Left lung (tissue), 14 donors: Measurements from ENCODE around the gene UBE2O. TPM values are rescaled to one million over a fixed set of nuclear protein-coding genes. Genes with fewer than 3 reads are reported as not detected.

ENCODE experiments used
- ATAC-seq: fragments of 200-7000 bp; cut with Tn5 transposase; one replicate; pipeline ENCODE4 v1.9.1; 2020; ENCODE audit warnings: moderate library complexity
- DNase-seq, 4 donors: peaks; one replicate each; pipeline ENCODE4 v3.0.0-alpha.2; 2013 to 2020
- H3K27ac ChIP-seq, 2 donors: fragments of 200-600 bp; sonication (generic) in 1 of 2; one replicate each; pipeline versions ENCODE4 v1.5.0 to v1.8.0; 2020 to 2021
- H3K27me3 ChIP-seq, 2 donors: fragments of 200-600 bp; sonication (generic) in 1 of 2; one replicate each; pipeline versions ENCODE4 v1.5.0 to v1.8.0; 2020 to 2021
- H3K36me3 ChIP-seq, 2 donors: fragments of 200-600 bp; sonication (generic) in 1 of 2; one replicate each; pipeline versions ENCODE4 v1.5.0 to v1.8.0; 2020 to 2021
- H3K4me1 ChIP-seq, 2 donors: fragments of 200-600 bp; one replicate each; pipeline ENCODE4 v1.8.0; 2021
- H3K4me3 ChIP-seq, 2 donors: fragments of 200-600 bp; sonication (generic) in 1 of 2; one replicate each; pipeline versions ENCODE4 v1.5.0 to v1.8.0; 2020 to 2021; ENCODE audit warnings: mild to moderate bottlenecking in 1 of 2
- H3K9me3 ChIP-seq, 2 donors: fragments of 200-600 bp; sonication (generic) in 1 of 2; one replicate each; pipeline versions ENCODE4 v1.5.0 to v1.8.0; 2020 to 2021
- CTCF ChIP-seq, 2 donors: fragments of 200-600 bp; sonication (generic) in 1 of 2; IDR thresholded peaks; one replicate each; pipeline versions ENCODE4 v1.5.0 to v1.8.0; 2021; ENCODE audit warnings: antibody characterized with exemption in 2 of 2
- intact Hi-C, 2 donors: fragments of 100-400 bp; cut with DNase I; formaldehyde crosslinking; loops; one replicate each; pipeline versions ENCODE4 v1.11.2 to v1.14.2; 2022
- long read RNA-seq, 12 donors: library from polyadenylated mRNA in 2 of 12; unstranded in 2 of 12; transcript quantifications; one replicate each; pipeline ENCODE4 v2.0.0 and lab custom pipeline, GENCODE V29; 2019 to 2026
- polyA plus RNA-seq, 6 donors: library from polyadenylated mRNA; unstranded; fragments of 120-200 nt; gene quantifications; one replicate each; pipeline ENCODE4 v1.2.1, GENCODE V29; 2013; ENCODE audit not compliant: insufficient read length in 6 of 6
- total RNA-seq, 2 donors: library from RNA; stranded (reverse); fragmentation: NEBNext Ultra II Directional; extraction: Animal tissue kit (Norgen Biotek cat#: 25700); gene quantifications; one replicate each; pipeline ENCODE4 v1.2.1, GENCODE V29; 2021
- donor health status: DM: no; HTN: yes; CAD: no.
- donor health status: DM: no; HTN: no; CAD: no.

The UBE2O gene
- total RNA-seq, result 10 to 100 TPM; 20.1 to 23.2 TPM
- 10 to 100 TPM; 23.8 to 34.8 (median 27.8) TPM for polyA plus RNA-seq
- long read RNA-seq, donor 1, partial matches to known transcripts, result 0 of 1 reads
- long read RNA-seq, donor 1, other reads (novel, unspliced or antisense), result 0 of 1 reads
- long read RNA-seq, donor 2, full-length matches to known transcripts, result 4 of 4 reads
- long read RNA-seq, donor 2, partial matches to known transcripts, result 0 of 4 reads
- long read RNA-seq, donor 2, other reads (novel, unspliced or antisense), result 0 of 4 reads
- long read RNA-seq, donor 3, full-length matches to known transcripts, result 3 of 3 reads
- long read RNA-seq, donor 3, partial matches to known transcripts, result 0 of 3 reads
- long read RNA-seq, donor 3, other reads (novel, unspliced or antisense), result 0 of 3 reads
- long read RNA-seq, donor 4, result 0 reads
- long read RNA-seq, donor 5, result 0 reads
- long read RNA-seq, donor 6, result 0 reads
- long read RNA-seq, donor 7, result 0 reads
- long read RNA-seq, donor 8, full-length matches to known transcripts, result 1 of 1 reads
- long read RNA-seq, donor 8, partial matches to known transcripts, result 0 of 1 reads
- long read RNA-seq, donor 8, other reads (novel, unspliced or antisense), result 0 of 1 reads
- long read RNA-seq, donor 9, result 0 reads
- long read RNA-seq, donor 10, partial matches to known transcripts, result 2 of 3 reads
- long read RNA-seq, donor 10, other reads (novel, unspliced or antisense), result 1 of 3 reads
- long read RNA-seq, donor 11, result 0 reads
- long read RNA-seq, donor 12, partial matches to known transcripts, result 0 of 1 reads
- long read RNA-seq, donor 12, other reads (novel, unspliced or antisense), result 0 of 1 reads

GRCh38 chr17:76452660-76453430 lies at the start of gene UBE2O:
Gene UBE2O (minus strand): TSS chr17:76453152. CDS start chr17:76453141, 11 bp downstream.
- intact Hi-C loops, result no loop called here

DNA sequence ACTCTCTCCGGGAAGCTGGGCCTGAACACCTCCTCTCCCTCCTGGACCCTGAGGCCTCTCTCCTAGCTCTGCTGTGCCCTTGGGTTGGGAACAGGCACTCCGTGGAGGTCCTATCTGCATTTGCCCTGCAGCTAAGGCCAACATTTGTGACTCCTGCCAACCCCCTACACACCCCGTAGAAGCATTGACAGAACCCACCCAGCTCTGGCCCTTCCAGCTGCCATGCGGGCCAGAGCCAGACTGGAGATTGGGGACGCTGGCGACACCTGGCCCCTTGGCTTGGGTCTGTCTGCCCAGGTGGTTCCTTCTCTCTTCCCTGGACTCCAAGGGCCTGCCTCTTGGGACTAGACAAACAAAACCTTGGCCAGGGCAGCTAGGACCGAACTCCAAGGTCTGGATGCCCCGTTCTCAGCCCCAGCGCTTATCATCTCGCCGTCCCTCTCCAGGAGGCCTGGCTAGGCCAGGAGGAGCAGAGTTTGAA lies 48.9 kb upstream of the UBE2O start:
- no peaks in the 10 kb centered on the region for H3K9me3 ChIP-seq
- H3K36me3 ChIP-seq, result no peaks in the 10 kb centered on the region
- H3K4me1 ChIP-seq, result peaks cover 31 to 69% of the 10 kb centered on the region in 2 donors
- H3K4me3 ChIP-seq, result peak overlapping the region; percentile 73 to 80
- no peak for TF ChIP-seq CTCF (IDR thresholded peaks at IDR 0.05)
- intact Hi-C loops, result no loop called here
- DNase-seq (no peak), ATAC-seq (no peak)
- peaks cover 0 to 3% of the 10 kb centered on the region in 2 donors for H3K27me3 ChIP-seq
- H3K27ac ChIP-seq, result peak overlapping the region; percentile 79 to 87

More at GRCh38 chr17:76452660-76453430, at the start of gene UBE2O:
- Histone ChIP-seq H3K4me1 (peaks cover 10 to 24% of the 10 kb centered on the region in 2 donors), H3K27ac (peak within 1 kb of the TSS; percentile 57 to 80), H3K9me3 (no peaks in the 10 kb centered on the region), H3K27me3 (no peaks in the 10 kb centered on the region), H3K4me3 (peak within 1 kb of the TSS; percentile 90 to 97), H3K36me3 (no peaks in the 10 kb centered on the region)
- peak in 1 of 2 donors; percentile 29 for TF ChIP-seq CTCF (IDR thresholded peaks at IDR 0.05)
- DNase-seq, result peak; percentile 80 to 97 (median 88)
- ATAC-seq, result peak; percentile 98

GRCh38 chr17:76501018-76501826 lies 48.3 kb upstream of the UBE2O start, which contains the start of gene RHBDF2:
Gene RHBDF2 (minus strand): TSS chr17:76501423. CDS start chr17:76481524, 19,899 bp downstream.
- H3K4me1 ChIP-seq, result peaks cover 31 to 70% of the 10 kb centered on the region in 2 donors
- H3K4me3 ChIP-seq, result peak within 1 kb of the TSS; percentile 73 to 80
- H3K9me3 ChIP-seq, result no peaks in the 10 kb centered on the region
- ATAC-seq (peak; percentile 94), DNase-seq (peak in 3 of 4 donors; percentile 81 to 100 (median 94))
- intact Hi-C loops, result no loop called here
- H3K36me3 ChIP-seq, result no peaks in the 10 kb centered on the region
- H3K27ac ChIP-seq, result peak within 1 kb of the TSS; percentile 79 to 87
- H3K27me3 ChIP-seq, result no peaks in the 10 kb centered on the region
- TF ChIP-seq CTCF (IDR thresholded peaks at IDR 0.05), result no peak

DNA sequence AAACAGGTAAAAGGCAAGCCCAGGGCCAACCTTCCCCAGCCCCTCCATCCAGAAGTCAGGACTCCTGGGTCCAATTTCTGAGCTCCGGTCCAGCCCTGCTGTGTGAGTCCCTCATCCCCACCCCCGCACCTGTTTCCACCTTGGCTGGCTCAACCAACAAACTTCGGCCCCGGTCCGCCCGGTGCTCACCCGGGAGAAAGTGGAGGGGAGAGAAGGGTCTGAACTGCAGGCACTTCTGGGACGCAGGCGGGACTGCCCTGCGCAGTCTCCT lies 47.7 kb upstream of the UBE2O start:
- Histone ChIP-seq H3K9me3 (no peaks in the 10 kb centered on the region), H3K27me3 (no peaks in the 10 kb centered on the region), H3K4me3 (peak overlapping the region; percentile 73 to 80), H3K36me3 (peaks cover 0 to 4% of the 10 kb centered on the region in 2 donors), H3K4me1 (peaks cover 31 to 72% of the 10 kb centered on the region in 2 donors), H3K27ac (peak overlapping the region; percentile 79 to 87)
- DNase-seq (no peak), ATAC-seq (peak; percentile 0)
- TF ChIP-seq CTCF (IDR thresholded peaks at IDR 0.05), result no peak
- intact Hi-C loops, result no loop called here
